ENCODE results near the gene ACSF3.

GRCh38 chr16:89097392-89097772 lies 3.7 kb downstream of the ACSF3 start:
- TF ChIP-seq SP1 (IDR thresholded peaks at IDR 0.05; ENCODE audit: low read depth) = no peak
- no peak for TF ChIP-seq POLR2A (IDR thresholded peaks at IDR 0.05; ENCODE audit: borderline replicate concordance, extremely low read depth, insufficient read depth, insufficient read length)
- TF ChIP-seq ZFX (IDR thresholded peaks at IDR 0.05) = no peak
- no peak for TF ChIP-seq EZH2 (IDR thresholded peaks at IDR 0.05)
- TF ChIP-seq POLR2AphosphoS5 (IDR thresholded peaks at IDR 0.05; ENCODE audit: low read depth, low read length) = no peak
- no peak for TF ChIP-seq MAX (IDR thresholded peaks at IDR 0.05)
- no peak for TF ChIP-seq CTCF (IDR thresholded peaks at IDR 0.05 in 2 of 3, conservative IDR thresholded peaks at IDR 0.05 in 1 of 3; ENCODE audit: borderline replicate concordance in 1 of 3, insufficient read depth in 1 of 3, low read depth in 2 of 3, low read length in 2 of 3)
- no peak for TF ChIP-seq TCF7L2 (IDR thresholded peaks at IDR 0.05; ENCODE audit: borderline replicate concordance, extremely low read depth, insufficient read depth, insufficient read length)
- TF ChIP-seq SRF (IDR thresholded peaks at IDR 0.05; ENCODE audit: low read depth) = no peak
- TF ChIP-seq EZH2phosphoT487 (IDR thresholded peaks at IDR 0.05; ENCODE audit: borderline replicate concordance) = no peak
- no peak for TF ChIP-seq RAD21 (IDR thresholded peaks at IDR 0.05; ENCODE audit: low read depth)
- TF ChIP-seq YY1 (IDR thresholded peaks at IDR 0.05; ENCODE audit: extremely low read depth, insufficient replicate concordance, low read depth, low read length) = no peak
